HUES6 (cell line): ENCODE results near the gene CEP170B.
"Not testable (repeated sequence)": the region's sequence is repeated elsewhere in the genome, so short reads cannot be mapped to it uniquely, and the experiment has no call there.

Experiments used
- H3K27ac ChIP-seq: 2 replicates; pipeline ENCODE4 v1.7.0; 2013; ENCODE audit warnings: low read depth, mild to moderate bottlenecking, low read length, inconsistent platforms
- H3K27me3 ChIP-seq: 2 replicates; pipeline ENCODE4 v1.6.1; 2013; ENCODE audit warnings: low read length; ENCODE audit not compliant: control insufficient read depth, insufficient read depth
- H3K36me3 ChIP-seq: 2 replicates; pipeline ENCODE4 v1.6.1; 2013; ENCODE audit warnings: low read length; ENCODE audit not compliant: control insufficient read depth, insufficient read depth
- H3K4me1 ChIP-seq: 2 replicates; pipeline ENCODE4 v1.6.1; 2013; ENCODE audit warnings: low read length; ENCODE audit not compliant: control insufficient read depth, insufficient read depth
- H3K4me3 ChIP-seq: 2 replicates; pipeline ENCODE4 v1.5.1; 2013; ENCODE audit warnings: low read depth, low read length
- H3K9ac ChIP-seq: one replicate; pipeline ENCODE4 v1.6.1; 2013; ENCODE audit warnings: mild to moderate bottlenecking, low read length
- H3K9me3 ChIP-seq: 2 replicates; pipeline ENCODE4 v1.6.1; 2013; ENCODE audit warnings: low read depth, low read length; ENCODE audit not compliant: control insufficient read depth, insufficient read depth

CEP170B gene

DNA sequence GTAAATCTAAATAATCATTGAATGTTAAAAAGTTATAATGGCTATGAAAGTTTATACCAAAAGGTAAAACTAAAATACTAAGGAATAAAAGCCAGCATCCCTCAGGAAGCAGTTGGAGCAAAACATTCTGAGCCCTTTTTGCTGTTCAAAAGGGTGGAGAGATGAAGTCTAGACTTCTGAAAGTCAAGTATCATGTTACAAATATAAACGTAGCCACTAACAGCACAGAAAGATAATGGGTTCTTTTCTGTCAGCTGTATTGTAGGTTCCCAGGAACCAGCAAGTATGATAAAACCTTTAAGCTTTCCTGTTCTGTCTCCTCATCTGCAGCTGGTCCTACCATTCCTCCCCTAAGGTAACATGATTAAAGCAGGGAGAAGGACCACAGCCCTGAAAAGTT is 43.2 kb downstream of the CEP170B start:
- H3K27me3 ChIP-seq, result peaks cover 61% of the 10 kb centered on the region
- H3K4me1 ChIP-seq, result no peaks in the 10 kb centered on the region
- H3K9me3 ChIP-seq, result peaks cover 23% of the 10 kb centered on the region
- no peak overlapping the region for H3K9ac ChIP-seq
- no peaks in the 10 kb centered on the region for H3K36me3 ChIP-seq
- H3K4me3 ChIP-seq, result no peak overlapping the region
- H3K27ac ChIP-seq, result no peak overlapping the region

DNA sequence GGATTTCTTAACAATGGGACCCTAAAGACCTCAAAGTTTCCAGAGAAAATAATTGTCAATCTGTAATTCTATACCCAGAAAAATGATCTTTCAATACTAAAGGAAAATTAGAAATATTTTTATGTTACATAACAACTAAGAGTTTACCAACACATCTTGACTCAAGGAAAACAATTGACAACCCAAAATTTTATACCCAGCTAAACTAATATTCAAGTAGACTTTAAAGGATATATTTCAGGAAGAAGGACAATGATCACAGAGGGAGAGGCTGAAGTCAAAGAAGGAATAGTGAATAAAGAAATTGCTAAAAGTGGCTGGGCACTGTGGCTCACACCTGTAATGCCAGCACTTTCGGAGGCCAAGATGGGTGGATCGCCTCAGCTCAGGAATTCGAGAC is 47.0 kb downstream of the CEP170B start:
- H3K4me1 ChIP-seq, result no peaks in the 10 kb centered on the region
- H3K27me3 ChIP-seq, result peaks cover 29% of the 10 kb centered on the region
- peaks cover 15% of the 10 kb centered on the region for H3K9me3 ChIP-seq
- no peaks in the 10 kb centered on the region for H3K36me3 ChIP-seq
- no peak overlapping the region for H3K9ac ChIP-seq
- H3K27ac ChIP-seq, result no peak overlapping the region
- H3K4me3 ChIP-seq, result no peak overlapping the region

DNA sequence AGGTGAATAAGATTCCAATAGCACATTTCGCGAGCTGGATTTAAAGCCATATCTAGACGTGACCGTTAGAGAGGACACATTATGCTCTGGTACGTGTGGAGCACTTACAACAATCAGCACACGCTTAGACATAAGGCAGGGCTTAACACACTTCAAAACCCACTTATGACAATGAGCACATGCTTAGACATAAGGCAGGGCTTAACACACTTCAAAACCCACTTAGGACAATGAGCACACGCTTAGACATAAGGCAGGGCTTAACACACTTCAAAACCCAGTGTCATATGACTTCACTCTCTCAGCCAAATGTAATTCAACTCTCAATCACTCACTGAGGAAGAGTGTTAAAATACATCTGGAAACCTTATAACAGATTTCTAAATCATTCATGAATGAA is 48.4 kb downstream of the CEP170B start:
- no peak overlapping the region for H3K9ac ChIP-seq
- no peak overlapping the region for H3K27ac ChIP-seq
- H3K4me1 ChIP-seq, result no peaks in the 10 kb centered on the region
- H3K4me3 ChIP-seq, result no peak overlapping the region
- peaks cover 14% of the 10 kb centered on the region; the same call in 1 of the 2 replicates for H3K9me3 ChIP-seq
- peaks cover 15% of the 10 kb centered on the region for H3K27me3 ChIP-seq
- no peaks in the 10 kb centered on the region for H3K36me3 ChIP-seq

DNA sequence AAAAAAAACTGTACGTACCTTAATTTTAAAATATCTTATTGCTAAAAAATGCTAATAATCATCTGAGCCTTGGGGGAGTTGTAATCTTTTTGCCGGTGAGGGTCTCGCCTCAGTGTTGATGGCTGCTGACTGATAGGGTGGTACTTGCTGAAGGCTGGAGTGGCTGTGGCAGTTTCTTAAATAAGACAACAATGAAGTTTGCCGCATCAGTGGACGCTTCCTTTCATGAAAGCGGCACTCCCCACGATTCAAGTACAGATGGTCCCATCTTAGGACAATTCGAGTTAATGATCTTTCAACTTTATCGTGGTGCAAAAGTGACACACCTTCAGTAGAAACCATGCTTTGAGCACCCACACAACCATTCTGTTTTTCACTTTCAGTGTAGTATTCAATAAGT is 52.0 kb downstream of the CEP170B start:
- Histone ChIP-seq H3K36me3 (no peaks in the 10 kb centered on the region), H3K9ac (no peak overlapping the region), H3K4me1 (no peaks in the 10 kb centered on the region), H3K27ac (no peak overlapping the region), H3K9me3 (peaks cover 2% of the 10 kb centered on the region; the same call in 1 of the 2 replicates), H3K4me3 (no peak overlapping the region), H3K27me3 (peaks cover 5% of the 10 kb centered on the region; the same call in 1 of the 2 replicates)

DNA sequence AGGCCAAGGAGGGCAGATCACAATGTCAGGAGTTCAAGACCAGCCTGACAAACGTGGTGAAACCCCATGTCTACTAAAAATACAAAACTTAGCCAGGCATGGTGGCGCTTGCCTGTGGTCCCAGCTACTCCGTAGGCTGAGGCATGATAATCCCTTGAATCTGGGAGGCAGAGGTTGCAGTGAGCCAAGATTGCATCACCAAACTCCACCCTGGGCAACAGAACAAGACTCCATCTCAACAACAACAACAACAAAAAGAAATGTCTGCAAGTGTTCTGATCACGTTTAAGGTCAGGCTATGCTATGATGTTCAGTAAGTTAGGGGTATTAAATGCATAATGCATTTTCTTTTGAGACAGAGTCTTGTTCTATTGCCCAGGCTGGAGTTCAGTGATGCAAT is 52.9 kb downstream of the CEP170B start:
- H3K27ac ChIP-seq, result no peak overlapping the region
- H3K4me3 ChIP-seq, result no peak overlapping the region
- no peak overlapping the region for H3K9ac ChIP-seq
- H3K4me1 ChIP-seq, result no peaks in the 10 kb centered on the region
- peaks cover 5% of the 10 kb centered on the region; the same call in 1 of the 2 replicates for H3K27me3 ChIP-seq
- no peaks in the 10 kb centered on the region for H3K36me3 ChIP-seq
- H3K9me3 ChIP-seq, result no peaks in the 10 kb centered on the region

DNA sequence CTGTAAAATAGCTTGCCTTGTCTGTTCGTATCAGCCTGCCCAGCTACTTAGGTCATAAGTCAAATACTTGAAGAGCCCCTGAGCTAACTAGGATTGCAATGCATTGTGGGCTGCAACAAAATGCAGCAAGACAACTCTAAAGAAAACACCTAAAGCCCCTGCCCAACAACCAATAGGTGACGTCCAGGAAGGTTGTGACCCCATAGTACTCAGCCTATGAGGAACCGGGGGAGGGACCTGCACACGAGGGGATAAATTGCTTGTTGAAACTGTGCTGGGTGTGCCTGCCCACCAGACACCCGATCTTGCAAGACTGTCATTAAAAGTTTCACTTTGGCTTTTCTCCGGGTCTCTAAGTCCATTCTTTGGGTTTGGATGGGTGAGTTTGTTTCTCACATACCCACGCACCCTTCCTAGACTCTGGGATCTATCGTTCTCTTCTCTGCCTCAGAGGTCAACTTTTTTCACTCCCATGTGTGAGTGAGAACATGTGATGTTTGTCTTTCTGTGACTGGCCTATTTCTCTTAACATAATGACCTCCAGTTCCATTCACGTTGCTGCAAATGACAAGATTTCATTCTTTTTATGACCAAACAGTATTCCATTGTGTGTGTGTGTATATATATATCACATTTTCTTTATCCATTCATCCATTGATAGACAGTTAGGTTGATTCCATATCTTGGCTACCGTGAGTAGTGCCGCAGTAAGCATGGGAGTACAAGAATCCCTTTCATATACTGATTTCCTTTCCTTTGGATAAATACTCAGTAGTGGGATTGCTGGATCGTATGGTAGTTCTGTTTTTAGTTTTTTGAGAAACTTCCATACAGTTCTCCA is 54.3 kb downstream of the CEP170B start:
- not testable (repeated sequence) for H3K9ac ChIP-seq, H3K27ac ChIP-seq, H3K4me1 ChIP-seq, H3K27me3 ChIP-seq, H3K9me3 ChIP-seq, H3K36me3 ChIP-seq, H3K4me3 ChIP-seq

DNA sequence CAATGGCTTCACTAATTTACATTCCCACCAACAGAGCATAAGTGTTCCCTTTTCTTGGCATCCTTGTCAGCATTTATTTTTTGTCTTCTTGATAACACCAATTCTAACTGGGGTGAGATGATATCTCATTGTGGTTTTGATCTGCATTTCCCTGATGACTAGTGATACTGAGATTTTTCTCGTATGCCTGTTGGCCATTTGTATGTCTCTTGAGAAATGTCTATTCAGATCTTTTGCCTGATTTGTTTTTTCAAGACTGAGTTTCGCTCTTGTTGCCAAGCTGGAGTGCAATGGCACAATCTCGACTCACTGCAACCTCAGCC is 54.9 kb downstream of the CEP170B start:
- Histone ChIP-seq H3K4me1 (no peaks in the 10 kb centered on the region), H3K27me3 (peaks cover 4% of the 10 kb centered on the region; the same call in 1 of the 2 replicates), H3K4me3 (no peak overlapping the region), H3K36me3 (no peaks in the 10 kb centered on the region), H3K9me3 (peaks cover 7% of the 10 kb centered on the region; the same call in 1 of the 2 replicates), H3K9ac (no peak overlapping the region), H3K27ac (no peak overlapping the region)

DNA sequence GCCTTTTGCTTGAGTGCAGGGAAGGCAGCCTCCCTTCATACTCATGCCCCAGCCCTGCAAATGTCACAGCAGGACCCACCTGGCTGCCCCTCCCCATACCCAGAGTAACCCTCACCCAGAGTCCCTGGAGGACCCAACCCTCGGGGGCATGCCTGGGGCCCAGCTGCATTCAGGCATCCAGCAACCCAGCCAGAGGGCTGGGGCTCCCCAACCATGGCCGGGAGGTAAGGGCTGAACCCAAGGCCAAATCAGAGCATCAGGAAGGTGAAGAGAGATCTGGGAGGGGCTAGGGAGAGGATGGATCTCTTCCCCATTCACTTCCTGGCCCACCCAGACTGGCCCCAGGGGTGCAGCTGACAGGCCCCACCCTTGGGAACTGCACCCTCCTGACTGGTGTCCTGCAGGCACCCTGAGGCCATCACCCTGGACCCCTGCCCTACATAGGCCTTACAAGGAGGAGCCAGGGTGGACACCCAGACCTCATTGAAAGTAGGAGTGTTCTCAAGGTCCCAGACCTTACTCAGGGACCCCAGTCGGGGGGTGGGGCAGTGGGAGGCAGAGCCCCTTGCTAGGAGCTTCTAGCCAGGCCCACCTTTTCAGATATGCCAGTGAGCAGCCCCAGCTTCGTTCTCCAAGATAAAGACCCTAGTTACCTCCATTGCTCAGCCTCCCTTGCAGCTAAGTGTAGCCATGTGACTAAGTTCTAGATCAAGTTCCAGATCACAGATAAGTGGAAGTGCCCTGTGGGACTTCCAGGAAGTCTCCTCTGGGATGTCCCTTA is 58.8 kb downstream of the CEP170B start:
- Histone ChIP-seq H3K27me3 (peaks cover 5% of the 10 kb centered on the region; the same call in 1 of the 2 replicates), H3K36me3 (no peaks in the 10 kb centered on the region), H3K4me3 (no peak overlapping the region), H3K27ac (no peak overlapping the region), H3K9me3 (peaks cover 7% of the 10 kb centered on the region; the same call in 1 of the 2 replicates), H3K9ac (no peak overlapping the region), H3K4me1 (peaks cover 5% of the 10 kb centered on the region; the same call in 1 of the 2 replicates)

DNA sequence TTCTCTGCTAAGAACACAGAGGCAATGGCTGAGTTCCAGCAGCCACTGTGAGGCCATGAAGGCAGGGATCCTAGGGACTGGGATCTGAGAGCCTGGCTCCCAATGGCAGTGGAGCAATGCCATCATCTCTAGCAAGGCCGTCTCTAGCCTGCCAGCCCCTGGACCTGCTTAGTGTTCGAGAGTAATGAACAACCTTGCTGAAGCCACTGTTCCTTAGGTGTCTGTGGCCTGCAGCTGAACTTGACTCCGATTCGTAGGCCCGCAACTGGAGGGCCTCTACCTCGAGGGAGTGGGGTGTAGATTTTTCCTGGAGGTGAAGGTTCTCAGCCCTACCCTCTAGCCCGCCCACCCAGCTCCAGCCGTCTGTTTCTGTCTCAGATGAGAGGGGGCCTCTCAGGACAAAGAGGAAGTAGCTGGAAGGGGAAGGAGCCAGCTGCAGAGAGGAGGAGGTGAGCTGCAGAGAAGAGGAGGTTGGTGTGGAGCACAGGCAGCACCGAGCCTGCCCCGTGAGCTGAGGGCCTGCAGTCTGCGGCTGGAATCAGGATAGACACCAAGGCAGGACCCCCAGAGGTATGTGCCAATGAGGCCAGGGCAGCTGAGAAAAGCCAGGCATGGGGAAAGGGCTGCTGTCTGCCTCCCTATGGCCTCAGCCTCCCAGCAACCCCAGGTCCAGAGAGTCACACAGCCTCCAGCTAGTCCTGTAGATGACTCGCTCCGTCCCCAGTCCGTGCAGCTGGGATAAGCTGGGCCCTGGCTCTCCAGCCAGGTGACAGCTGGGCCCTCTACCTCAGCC is 59.5 kb downstream of the CEP170B start, which contains the start of gene PLD4:
Gene PLD4 (plus strand): TSS at position 459 of the 793 bp plus-strand sequence. CDS start 2,262 bp downstream, outside the sequence.
- Histone ChIP-seq H3K36me3 (no peaks in the 10 kb centered on the region), H3K4me3 (no peak within 1 kb of the TSS), H3K4me1 (peaks cover 5% of the 10 kb centered on the region; the same call in 1 of the 2 replicates), H3K9me3 (peaks cover 7% of the 10 kb centered on the region; the same call in 1 of the 2 replicates), H3K9ac (no peak within 1 kb of the TSS), H3K27ac (no peak within 1 kb of the TSS), H3K27me3 (peaks cover 13% of the 10 kb centered on the region; the same call in 1 of the 2 replicates)

DNA sequence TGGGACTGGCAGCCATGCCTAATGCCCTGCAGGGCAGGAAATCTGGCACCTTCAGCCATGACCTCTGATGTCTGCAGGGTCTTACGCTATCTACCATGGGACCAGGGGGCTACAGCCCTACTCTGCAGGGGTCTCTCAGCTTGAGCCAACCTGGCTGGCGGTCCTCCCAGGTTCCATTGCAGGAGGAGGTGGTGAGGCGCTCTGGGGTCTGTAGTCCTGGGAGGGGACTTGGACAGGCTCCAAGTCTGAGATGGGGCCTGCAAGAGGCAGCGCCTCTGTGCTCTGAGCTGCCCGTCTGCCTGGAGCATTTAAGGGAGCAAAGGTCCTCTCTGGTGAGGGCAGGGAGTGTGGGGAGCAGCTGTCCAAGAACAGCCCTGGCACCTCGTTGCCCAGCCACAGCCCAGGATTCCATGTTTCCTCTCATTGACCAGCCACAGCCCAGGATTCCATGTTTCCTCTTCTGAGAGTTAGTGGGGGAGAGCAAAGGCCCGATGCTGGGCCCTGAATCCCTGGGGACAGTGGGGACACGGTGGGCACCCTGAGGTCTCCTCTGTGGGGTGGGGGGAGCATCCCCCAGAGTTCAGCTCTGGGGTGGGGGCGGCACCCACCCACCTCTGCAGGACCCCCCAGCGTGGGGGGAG is 60.3 kb downstream of the CEP170B start:
- Histone ChIP-seq H3K4me3 (no peak overlapping the region), H3K27ac (no peak overlapping the region), H3K27me3 (peaks cover 20% of the 10 kb centered on the region), H3K9ac (no peak overlapping the region), H3K4me1 (peaks cover 5% of the 10 kb centered on the region; the same call in 1 of the 2 replicates), H3K9me3 (peaks cover 7% of the 10 kb centered on the region; the same call in 1 of the 2 replicates), H3K36me3 (no peaks in the 10 kb centered on the region)
